Activated T-cell treated with anti-CD3 and anti-CD28 coated beads for 24 hours (primary cell): ENCODE results near the gene GRK3.
"Not testable (repeated sequence)": the region's sequence is repeated elsewhere in the genome, so short reads cannot be mapped to it uniquely, and the experiment has no call there.

Experiments used
- DNase-seq: peaks from one replicate; pipeline ENCODE4 v3.0.0-alpha.2; 2020; ENCODE audit warnings: low read depth

Gene GRK3

DNA sequence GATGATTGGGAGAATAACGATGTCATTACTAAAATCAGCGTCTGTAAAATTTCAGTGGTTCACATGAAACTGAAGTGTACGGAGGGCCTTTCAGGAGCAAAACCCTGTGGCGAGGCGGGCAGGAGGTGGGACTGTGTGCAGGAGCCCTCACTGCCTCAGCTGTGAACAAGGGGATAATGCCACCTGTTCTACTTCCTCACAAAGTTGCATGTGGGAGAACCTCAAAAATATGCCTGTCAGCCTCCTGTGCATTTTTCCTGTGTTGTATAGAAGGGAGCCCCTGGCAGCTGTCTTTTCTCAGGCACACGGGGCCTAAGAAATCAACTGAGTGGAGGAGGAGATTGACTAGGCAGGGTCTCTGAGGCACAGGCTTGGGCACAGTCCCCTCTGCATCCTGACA, 134.5 kb downstream of the GRK3 start:
- no peak for DNase-seq

DNA sequence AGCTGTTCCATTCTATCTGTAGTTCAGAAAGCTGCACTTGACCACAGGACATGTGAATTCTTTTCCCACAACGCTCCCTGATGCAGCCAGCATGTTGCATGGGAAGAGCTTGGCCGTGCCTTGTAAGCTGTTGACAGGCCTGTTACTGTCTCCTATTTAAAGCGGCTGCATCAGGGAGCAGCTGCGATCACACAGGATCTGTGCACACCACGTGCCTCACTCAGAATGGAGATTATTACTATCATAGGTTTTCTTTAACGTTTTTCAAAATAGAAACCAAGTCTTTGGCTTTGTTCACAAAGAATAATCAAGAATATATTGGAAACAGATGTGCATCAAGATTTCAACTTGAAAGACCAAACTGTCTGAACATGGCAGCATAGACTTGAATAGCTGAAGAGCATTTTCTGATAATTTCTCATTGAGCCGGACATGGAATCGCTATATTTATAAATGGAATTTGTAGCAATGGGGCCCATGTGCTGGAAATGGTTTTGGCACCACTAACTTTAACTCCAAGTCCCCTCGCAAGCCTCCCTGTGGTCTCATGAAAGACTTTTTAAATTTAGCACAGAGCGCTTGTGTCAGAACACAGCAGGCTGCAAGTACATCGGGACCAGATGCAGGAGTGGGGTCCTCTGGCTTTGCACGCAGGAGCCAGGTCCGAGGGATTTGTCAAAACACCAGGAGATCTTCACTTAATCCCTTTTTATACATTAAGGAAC, 136.7 kb downstream of the GRK3 start:
- DNase-seq, result no peak

DNA sequence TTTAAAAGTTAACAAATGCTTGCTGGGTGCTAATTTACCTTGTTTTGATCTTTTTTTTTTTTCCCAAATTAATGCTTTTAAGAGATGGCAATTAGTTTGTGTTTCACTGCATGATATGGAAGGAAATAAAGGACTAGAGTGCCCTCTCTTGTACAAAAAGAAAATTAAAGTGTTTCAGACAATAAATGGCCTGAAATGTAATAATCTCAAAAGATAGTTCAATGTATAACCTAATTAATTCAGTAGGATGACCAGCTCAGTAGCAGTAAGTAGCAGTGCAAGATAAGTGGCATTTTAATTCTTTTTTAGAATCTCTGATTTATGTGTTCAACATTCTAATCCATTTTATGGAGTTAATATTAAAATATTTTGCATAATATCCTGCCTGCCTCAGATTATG, 137.6 kb downstream of the GRK3 start:
- DNase-seq, result no peak

DNA sequence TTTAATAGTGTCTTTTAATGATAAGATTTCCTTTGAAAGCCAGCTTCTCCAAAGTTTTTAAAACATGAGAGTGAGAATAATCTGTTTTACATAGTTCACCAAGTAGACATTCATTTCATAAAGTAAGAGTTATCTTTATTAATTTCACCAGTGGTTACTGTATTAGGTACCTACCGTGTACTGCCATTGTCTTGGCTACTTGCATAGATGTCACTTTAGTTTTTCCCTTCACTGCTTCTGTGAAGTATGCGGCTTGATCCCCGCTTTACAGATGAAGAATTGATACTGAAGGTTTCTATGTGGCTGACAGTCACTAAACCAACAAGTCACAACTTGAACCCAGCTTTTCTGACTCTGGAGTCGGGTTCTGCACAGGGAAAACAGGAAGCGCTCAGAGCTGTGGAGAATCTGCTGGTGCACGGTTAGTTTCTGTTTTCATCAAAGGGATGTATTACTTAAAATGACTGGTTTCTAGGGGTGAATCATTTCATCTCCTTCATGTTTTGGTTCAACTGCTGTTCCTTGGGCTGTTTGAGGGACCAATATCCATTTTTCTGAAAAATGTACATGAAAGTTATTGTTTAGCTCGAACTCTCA, 138.2 kb downstream of the GRK3 start:
- DNase-seq, result no peak

- no peak for DNase-seq
Observed at GRCh38 chr22:25704701-25705100, 140.2 kb downstream of the GRK3 start.

DNA sequence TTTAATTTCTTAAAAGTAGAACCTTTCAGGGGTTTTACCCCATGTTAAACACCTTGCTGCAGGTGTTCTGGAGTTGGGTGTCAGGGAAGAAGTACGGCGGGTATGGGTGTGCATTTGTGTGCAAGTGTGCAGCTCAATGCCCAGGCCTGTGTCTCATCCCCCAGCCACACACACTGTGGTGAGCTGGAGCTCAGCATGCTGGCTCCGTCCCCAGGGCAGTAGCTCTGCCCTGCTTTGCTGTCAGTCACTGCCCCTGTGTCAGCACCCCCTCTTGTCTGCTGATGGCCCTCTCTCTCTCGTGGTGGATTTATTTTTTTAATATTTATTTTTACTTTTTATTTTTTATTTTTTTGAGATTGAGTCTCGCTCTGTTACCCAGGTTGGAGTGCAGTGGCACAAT, 141.7 kb downstream of the GRK3 start:
- no peak for DNase-seq

DNA sequence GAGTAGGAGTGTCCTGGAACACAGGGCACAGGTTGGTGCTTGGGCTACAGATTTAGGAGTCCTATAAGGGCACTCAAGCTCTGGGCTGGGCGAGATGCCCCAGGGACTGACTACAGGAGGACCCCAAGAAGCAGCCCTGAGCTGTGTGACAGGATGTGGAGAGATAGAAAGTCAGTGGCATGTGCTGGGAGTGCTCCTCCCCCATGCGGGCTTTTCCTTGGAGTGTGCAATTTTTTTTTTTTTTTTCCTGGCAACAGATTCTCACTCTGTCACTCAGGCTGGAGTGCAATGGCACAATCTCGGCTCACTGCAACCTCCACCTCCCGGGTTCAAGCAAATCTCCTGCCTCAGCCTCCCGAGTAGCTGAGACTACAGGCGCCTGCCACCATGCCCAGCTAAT, 144.0 kb downstream of the GRK3 start:
- not testable (repeated sequence) for DNase-seq

GRCh38 chr22:25709758-25710157, 145.3 kb downstream of the GRK3 start:
- no peak for DNase-seq

DNA sequence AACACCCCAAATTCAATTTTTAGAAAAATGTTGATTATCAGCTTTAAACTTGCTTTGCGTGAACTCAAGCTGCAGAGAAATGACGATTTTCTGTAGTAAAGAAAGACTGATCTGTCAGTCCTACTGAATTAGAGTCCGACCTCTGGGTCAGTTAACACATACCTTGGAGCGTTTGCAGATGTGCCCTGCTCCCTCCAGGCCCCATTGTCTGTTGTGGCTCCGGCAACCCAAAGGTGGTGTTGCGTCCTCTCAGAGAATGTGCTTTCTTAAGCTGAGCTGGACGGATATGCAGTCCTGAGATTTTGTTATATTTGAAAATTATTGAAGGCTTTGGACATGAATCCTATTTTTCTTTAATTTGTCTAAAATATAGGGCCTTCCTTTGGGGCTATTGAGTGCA, 146.0 kb downstream of the GRK3 start:
- DNase-seq, result no peak

GRCh38 chr22:25711491-25711890, 147.0 kb downstream of the GRK3 start:
- DNase-seq, result no peak

- no peak for DNase-seq
Observed at GRCh38 chr22:25712661-25713400, 148.4 kb downstream of the GRK3 start.

DNA sequence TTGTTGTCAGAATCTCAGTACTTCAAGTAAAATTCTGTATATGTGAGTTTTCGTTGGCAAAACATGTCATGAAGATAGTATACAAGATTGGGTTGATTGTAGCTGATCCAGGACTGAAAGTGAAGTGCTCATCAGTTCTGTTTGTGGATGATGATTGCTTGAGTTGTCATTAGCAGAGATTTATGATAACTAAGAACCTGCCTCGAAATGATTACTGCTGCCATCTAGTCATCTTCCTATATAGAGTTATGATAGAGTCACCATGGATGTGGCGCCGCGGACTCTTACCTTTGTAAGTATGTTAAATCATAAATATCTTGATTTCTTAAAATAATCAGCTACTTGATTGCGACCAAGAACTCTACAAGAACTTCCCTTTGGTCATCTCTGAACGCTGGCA, 149.6 kb downstream of the GRK3 start:
- no peak for DNase-seq

GRCh38 chr22:25714739-25715138, 150.3 kb downstream of the GRK3 start:
- DNase-seq, result no peak

DNA sequence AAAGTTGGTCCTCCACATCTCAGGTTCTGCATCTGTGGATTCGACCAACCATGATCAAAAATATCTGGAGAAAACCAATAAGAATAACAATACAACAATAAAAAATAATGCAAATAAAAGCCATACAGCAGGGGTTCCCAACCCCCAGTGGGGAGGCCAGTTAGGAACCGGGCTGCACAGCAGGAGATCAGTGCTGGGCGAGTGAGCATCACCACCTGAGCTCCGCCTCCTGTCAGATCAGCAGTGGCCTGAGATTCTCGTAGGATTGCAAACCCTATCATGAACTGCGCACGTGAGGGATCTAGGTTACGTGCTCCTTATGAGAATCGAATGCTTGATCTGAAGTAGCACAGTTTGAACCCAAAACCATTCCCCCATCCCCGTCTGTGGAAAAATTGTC, 152.2 kb downstream of the GRK3 start:
- no peak for DNase-seq

GRCh38 chr22:25718135-25718840, 153.8 kb downstream of the GRK3 start:
- DNase-seq, result no peak

DNA sequence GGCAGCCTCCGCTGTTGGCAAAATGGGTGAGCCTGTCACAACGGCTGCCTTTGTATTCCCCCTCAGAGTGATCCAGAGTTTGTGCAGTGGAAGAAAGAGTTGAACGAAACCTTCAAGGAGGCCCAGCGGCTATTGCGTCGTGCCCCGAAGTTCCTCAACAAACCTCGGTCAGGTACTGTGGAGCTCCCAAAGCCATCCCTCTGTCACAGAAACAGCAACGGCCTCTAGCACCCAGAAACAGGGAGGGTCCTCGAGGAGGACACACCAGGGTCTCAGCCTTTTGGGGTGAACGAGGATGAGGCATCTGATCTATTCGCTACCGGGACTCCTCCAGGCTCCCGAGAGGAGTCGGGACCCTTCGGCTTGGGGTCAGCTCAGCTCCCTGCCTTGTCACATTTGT, 157.7 kb downstream of the GRK3 start:
- DNase-seq, result no peak

DNA sequence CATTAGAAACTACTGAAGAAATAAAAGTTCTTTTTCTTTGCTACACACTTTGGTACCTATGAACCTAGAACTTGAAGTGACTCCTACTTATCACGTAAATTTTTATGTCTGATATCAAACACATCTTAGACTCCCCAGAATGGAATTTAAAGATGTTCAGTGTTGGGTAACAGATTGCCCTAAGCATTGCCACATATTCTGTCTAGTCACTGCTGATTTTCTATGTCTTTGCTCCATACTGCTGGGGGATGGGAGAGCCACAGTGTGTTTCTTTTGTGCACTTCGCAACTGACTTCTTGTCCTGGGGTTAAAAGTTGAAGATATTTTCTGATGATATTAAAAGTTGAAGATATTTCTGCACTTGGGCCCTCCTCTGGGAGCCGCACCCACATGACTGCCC, 158.2 kb downstream of the GRK3 start:
- no peak for DNase-seq

DNA sequence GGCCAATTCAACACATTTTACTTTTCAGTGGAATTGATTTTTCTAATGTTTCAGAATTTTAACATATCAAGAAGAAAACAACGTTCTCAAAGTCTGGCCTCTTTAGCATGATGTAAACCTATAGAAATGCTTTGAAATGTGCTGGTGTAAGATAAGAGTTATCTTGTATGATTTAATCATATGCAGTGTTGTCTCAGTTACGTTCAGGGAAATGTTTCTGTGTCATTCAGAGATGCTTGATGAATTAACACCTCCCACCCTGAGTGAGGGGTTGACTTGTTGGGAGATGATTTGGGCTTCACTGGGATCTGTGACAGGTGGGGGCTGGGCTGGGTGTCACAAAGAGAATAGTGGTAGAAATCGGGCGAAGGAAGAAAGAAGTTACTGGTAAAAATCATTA, 161.8 kb downstream of the GRK3 start:
- no peak for DNase-seq

- DNase-seq, result no peak
Observed at GRCh38 chr22:25728071-25728470, 163.6 kb downstream of the GRK3 start.

DNA sequence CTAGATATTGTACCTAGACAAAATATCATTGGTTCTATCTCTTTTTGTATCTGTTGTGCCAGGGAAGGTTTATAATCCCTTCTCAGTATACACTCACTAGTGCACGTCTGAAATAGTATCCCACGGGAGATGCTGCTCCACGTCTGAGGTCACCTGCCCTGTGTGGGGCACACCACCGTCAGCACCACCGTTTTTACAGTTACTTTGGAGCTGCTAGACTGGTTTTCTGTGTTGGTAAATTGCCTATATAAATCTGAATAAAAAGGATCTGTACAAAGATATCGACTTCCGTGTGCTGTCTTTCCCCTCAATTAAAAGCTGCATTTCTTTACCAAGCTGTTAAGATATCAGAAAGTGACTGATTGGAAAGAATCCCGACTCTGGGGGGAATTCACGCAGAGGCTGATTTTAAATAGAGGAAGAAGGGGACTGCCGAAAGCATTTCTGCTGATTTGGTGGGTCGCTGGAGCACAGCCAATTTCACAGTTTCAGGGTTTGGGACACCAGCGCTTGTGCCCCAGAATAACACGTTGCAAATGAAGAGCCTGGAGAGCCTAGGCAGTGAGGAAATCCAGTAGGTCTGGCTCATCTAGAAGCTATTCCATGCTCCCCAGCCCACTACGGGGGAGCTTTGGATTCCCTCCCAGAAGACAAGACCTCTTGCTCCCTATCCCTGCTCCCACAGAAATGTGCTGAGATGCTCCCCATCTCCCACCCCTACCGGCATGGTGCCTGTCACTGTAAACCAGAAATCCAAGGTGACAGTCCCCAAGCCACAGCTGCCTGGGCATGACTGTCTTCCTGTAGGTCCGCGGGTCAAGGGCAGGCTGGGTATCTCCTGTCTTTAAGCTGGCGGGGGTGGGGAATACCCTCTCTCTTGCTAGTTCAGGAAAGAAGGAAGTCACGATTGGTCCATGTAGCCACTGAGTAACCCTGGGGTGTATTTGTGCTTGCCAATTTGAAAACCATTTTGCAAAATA, 164.8 kb downstream of the GRK3 start:
- DNase-seq, result no peak

- no peak for DNase-seq
Observed at GRCh38 chr22:25735650-25736049, 171.2 kb downstream of the GRK3 start.
